ENCODE measurements around the gene TRAPPC10. TPM values are rescaled to one million over a fixed set of nuclear protein-coding genes. Genes with fewer than 3 reads are reported as not detected.

The TRAPPC10 gene
- total and polyA plus RNA-seq, 10 of the 15 experiments (the other 5 are each of a cell fraction or from before 2014, with no cell fraction given): 1.1 to 39.6 (median 28.2) TPM

DNA sequence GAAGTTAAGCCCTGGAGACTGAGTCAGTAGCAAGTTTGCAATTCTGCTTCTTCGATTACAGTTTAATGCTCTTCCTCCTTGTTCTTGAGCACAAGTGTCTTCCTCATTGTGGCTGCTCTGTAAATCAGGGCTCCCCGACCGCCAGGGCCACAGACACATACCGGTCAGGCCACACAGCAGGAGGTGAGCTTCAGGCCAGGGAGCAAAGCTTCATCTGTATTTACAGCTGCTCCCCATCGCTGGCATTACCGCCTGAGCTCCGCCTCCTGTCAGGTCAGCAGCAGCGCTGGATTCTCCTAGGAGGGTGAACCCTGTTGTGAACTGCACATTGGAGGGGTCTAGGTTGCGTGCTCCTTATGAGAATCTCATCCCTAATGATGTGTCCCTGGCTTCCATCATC lies 1.7 kb upstream of the TRAPPC10 start (continued):
- TF ChIP-seq NFIC (IDR thresholded peaks at IDR 0.05; ENCODE audit: low read depth, low read length) (no peak), ZNF207 (IDR thresholded peaks at IDR 0.05; ENCODE audit: borderline replicate concordance) (no peak), ESRRA (IDR thresholded peaks at IDR 0.05; ENCODE audit: low read length) (no peak), RB1 (IDR thresholded peaks at IDR 0.05; ENCODE audit: borderline replicate concordance) (no peak), RAD21 (IDR thresholded peaks at IDR 0.05; ENCODE audit: insufficient read depth, low read depth, low read length) (no peak), PAX5 (IDR thresholded peaks at IDR 0.05; ENCODE audit: borderline replicate concordance, low read depth, low read length) (no peak), IKZF1 (conservative IDR thresholded peaks at IDR 0.05) (no peak)
- TF ChIP-seq, protein P1, sequence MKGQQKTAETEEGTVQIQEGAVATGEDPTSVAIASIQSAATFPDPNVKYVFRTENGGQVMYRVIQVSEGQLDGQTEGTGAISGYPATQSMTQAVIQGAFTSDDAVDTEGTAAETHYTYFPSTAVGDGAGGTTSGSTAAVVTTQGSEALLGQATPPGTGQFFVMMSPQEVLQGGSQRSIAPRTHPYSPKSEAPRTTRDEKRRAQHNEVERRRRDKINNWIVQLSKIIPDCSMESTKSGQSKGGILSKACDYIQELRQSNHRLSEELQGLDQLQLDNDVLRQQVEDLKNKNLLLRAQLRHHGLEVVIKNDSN (IDR thresholded peaks at IDR 0.05; ENCODE audit: borderline replicate concordance, extremely low read length, insufficient read depth, low read depth, low read length): no peak
- TF ChIP-seq, protein P2, sequence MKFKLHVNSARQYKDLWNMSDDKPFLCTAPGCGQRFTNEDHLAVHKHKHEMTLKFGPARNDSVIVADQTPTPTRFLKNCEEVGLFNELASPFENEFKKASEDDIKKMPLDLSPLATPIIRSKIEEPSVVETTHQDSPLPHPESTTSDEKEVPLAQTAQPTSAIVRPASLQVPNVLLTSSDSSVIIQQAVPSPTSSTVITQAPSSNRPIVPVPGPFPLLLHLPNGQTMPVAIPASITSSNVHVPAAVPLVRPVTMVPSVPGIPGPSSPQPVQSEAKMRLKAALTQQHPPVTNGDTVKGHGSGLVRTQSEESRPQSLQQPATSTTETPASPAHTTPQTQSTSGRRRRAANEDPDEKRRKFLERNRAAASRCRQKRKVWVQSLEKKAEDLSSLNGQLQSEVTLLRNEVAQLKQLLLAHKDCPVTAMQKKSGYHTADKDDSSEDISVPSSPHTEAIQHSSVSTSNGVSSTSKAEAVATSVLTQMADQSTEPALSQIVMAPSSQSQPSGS (IDR thresholded peaks at IDR 0.05; ENCODE audit: low read length): no peak
- TF ChIP-seq, protein P3, sequence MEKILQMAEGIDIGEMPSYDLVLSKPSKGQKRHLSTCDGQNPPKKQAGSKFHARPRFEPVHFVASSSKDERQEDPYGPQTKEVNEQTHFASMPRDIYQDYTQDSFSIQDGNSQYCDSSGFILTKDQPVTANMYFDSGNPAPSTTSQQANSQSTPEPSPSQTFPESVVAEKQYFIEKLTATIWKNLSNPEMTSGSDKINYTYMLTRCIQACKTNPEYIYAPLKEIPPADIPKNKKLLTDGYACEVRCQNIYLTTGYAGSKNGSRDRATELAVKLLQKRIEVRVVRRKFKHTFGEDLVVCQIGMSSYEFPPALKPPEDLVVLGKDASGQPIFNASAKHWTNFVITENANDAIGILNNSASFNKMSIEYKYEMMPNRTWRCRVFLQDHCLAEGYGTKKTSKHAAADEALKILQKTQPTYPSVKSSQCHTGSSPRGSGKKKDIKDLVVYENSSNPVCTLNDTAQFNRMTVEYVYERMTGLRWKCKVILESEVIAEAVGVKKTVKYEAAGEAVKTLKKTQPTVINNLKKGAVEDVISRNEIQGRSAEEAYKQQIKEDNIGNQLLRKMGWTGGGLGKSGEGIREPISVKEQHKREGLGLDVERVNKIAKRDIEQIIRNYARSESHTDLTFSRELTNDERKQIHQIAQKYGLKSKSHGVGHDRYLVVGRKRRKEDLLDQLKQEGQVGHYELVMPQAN (conservative IDR thresholded peaks at IDR 0.05): no peak

Data from GM12878 (cell line).